Neural progenitor cell (in vitro differentiated cells): ENCODE measurements around the gene EIF5AL1.

ENCODE experiments used
- CTCF ChIP-seq: fragments of 200-600 bp; sonication (generic); IDR thresholded peaks from 2 replicates; pipeline ENCODE4 v1.5.1; 2017; ENCODE audit warnings: antibody characterized with exemption, mild to moderate bottlenecking
- EZH2 ChIP-seq: fragments of 200-600 bp; sonication (generic); IDR thresholded peaks from 2 replicates; pipeline ENCODE4 v1.6.1; 2017; ENCODE audit warnings: antibody characterized with exemption, mild to moderate bottlenecking, moderate library complexity
- EZH2phosphoT487 ChIP-seq: fragments of 200-600 bp; sonication (generic); IDR thresholded peaks from 2 replicates; pipeline ENCODE4 v1.6.1; 2017; ENCODE audit warnings: antibody characterized with exemption

- TF ChIP-seq CTCF: no peak
- TF ChIP-seq EZH2: no peak
- no peak for TF ChIP-seq EZH2phosphoT487
These were observed 43.3 kb downstream of the EIF5AL1 start for GRCh38 chr10:79555354-79556309.
